ENCODE results near the gene EFCAB5. TPM values are rescaled to one million over a fixed set of nuclear protein-coding genes. Genes with fewer than 3 reads are reported as not detected.
A peak's percentile ranks its signal among the peaks of the same experiment; 100 is the strongest.
"Not testable (repeated sequence)": the region's sequence is repeated elsewhere in the genome, so short reads cannot be mapped to it uniquely, and the experiment has no call there.

EFCAB5 gene
- total RNA-seq, 1 experiment from 2014 or later = 0.07 TPM

- Histone ChIP-seq H3K4me3 (ENCODE audit: low read length) (no peak overlapping the region), H3K79me2 (ENCODE audit: low read length) (no peaks in the 10 kb centered on the region), H3K36me3 (ENCODE audit: insufficient read depth, low read length) (no peaks in the 10 kb centered on the region), H3K4me2 (ENCODE audit: low read depth, low read length, poor library complexity, severe bottlenecking) (no peak overlapping the region), H3K9me3 (ENCODE audit: low read length) (no peaks in the 10 kb centered on the region), H3K9me2 (replicated peaks; ENCODE audit: insufficient read depth, low read length) (no peaks in the 10 kb centered on the region), H3K27me3 (ENCODE audit: low read length) (no peaks in the 10 kb centered on the region), H2AFZ (ENCODE audit: low read length) (no peak overlapping the region), H3K9ac (ENCODE audit: low read length) (no peak overlapping the region), H4K20me1 (ENCODE audit: insufficient read depth, low read depth, low read length) (no peaks in the 10 kb centered on the region), H3K4me1 (ENCODE audit: low read length) (peaks cover 4% of the 10 kb centered on the region), H3K27ac (ENCODE audit: low read length) (no peak overlapping the region)
- no peak for DNase-seq
Observed at GRCh38 chr17:30035369-30035768, 93.9 kb downstream of the EFCAB5 start.

- not testable (repeated sequence) for H3K79me2 ChIP-seq (ENCODE audit: low read length); H4K20me1 ChIP-seq (ENCODE audit: insufficient read depth, low read depth, low read length); DNase-seq; H3K4me1 ChIP-seq (ENCODE audit: low read length); H2AFZ ChIP-seq (ENCODE audit: low read length); H3K9me2 ChIP-seq (replicated peaks; ENCODE audit: insufficient read depth, low read length); H3K9ac ChIP-seq (ENCODE audit: low read length); H3K36me3 ChIP-seq (ENCODE audit: insufficient read depth, low read length); H3K27ac ChIP-seq (ENCODE audit: low read length); H3K4me3 ChIP-seq (ENCODE audit: low read length); H3K9me3 ChIP-seq (ENCODE audit: low read length); H3K27me3 ChIP-seq (ENCODE audit: low read length)
- H3K4me2 ChIP-seq (ENCODE audit: low read depth, low read length, poor library complexity, severe bottlenecking) = peak overlapping the region; percentile 15
Observed at GRCh38 chr17:30040719-30041518, 99.5 kb downstream of the EFCAB5 start.

- H3K4me2 ChIP-seq (ENCODE audit: low read depth, low read length, poor library complexity, severe bottlenecking) = no peak overlapping the region
- no peaks in the 10 kb centered on the region for H4K20me1 ChIP-seq (ENCODE audit: insufficient read depth, low read depth, low read length)
- no peaks in the 10 kb centered on the region for H3K9me2 ChIP-seq (replicated peaks; ENCODE audit: insufficient read depth, low read length)
Observed at GRCh38 chr17:30041551-30041950, 100.1 kb downstream of the EFCAB5 start.

GRCh38 chr17:30062372-30062771 is 120.9 kb downstream of the EFCAB5 start:
- Histone ChIP-seq H3K4me2 (ENCODE audit: low read depth, low read length, poor library complexity, severe bottlenecking) (no peak overlapping the region), H3K36me3 (ENCODE audit: insufficient read depth, low read length) (no peaks in the 10 kb centered on the region), H3K9me2 (replicated peaks; ENCODE audit: insufficient read depth, low read length) (no peaks in the 10 kb centered on the region), H3K4me3 (ENCODE audit: low read length) (no peak overlapping the region), H3K27me3 (ENCODE audit: low read length) (0 out of 2 replicates have a peak, but pooled peaks cover 3% of the 10 kb centered on the region), H2AFZ (ENCODE audit: low read length) (no peak overlapping the region), H4K20me1 (ENCODE audit: insufficient read depth, low read depth, low read length) (no peaks in the 10 kb centered on the region), H3K27ac (ENCODE audit: low read length) (no peak overlapping the region), H3K79me2 (ENCODE audit: low read length) (no peaks in the 10 kb centered on the region), H3K4me1 (ENCODE audit: low read length) (no peaks in the 10 kb centered on the region), H3K9ac (ENCODE audit: low read length) (no peak overlapping the region), H3K9me3 (ENCODE audit: low read length) (peaks cover 12% of the 10 kb centered on the region)
- DNase-seq = no peak

More at GRCh38 chr17:30041551-30041950, 100.1 kb downstream of the EFCAB5 start:
- no peak overlapping the region for H3K9ac ChIP-seq (ENCODE audit: low read length)
- H3K9me3 ChIP-seq (ENCODE audit: low read length) = no peaks in the 10 kb centered on the region
- H2AFZ ChIP-seq (ENCODE audit: low read length) = no peak overlapping the region
- H3K27me3 ChIP-seq (ENCODE audit: low read length) = no peaks in the 10 kb centered on the region
- no peaks in the 10 kb centered on the region for H3K36me3 ChIP-seq (ENCODE audit: insufficient read depth, low read length)
- H3K79me2 ChIP-seq (ENCODE audit: low read length) = no peaks in the 10 kb centered on the region
- no peak for DNase-seq
- no peak overlapping the region for H3K4me3 ChIP-seq (ENCODE audit: low read length)
- H3K27ac ChIP-seq (ENCODE audit: low read length) = no peak overlapping the region
- H3K4me1 ChIP-seq (ENCODE audit: low read length) = peaks cover 9% of the 10 kb centered on the region

GRCh38 chr17:30064738-30065137 is 123.3 kb downstream of the EFCAB5 start:
- Histone ChIP-seq H3K4me2 (ENCODE audit: low read depth, low read length, poor library complexity, severe bottlenecking) (no peak overlapping the region), H3K9me3 (ENCODE audit: low read length) (peaks cover 12% of the 10 kb centered on the region), H3K36me3 (ENCODE audit: insufficient read depth, low read length) (no peaks in the 10 kb centered on the region), H3K27ac (ENCODE audit: low read length) (no peak overlapping the region), H2AFZ (ENCODE audit: low read length) (no peak overlapping the region), H3K9ac (ENCODE audit: low read length) (no peak overlapping the region), H3K27me3 (ENCODE audit: low read length) (0 out of 2 replicates have a peak, but pooled peaks cover 3% of the 10 kb centered on the region), H4K20me1 (ENCODE audit: insufficient read depth, low read depth, low read length) (no peaks in the 10 kb centered on the region), H3K79me2 (ENCODE audit: low read length) (no peaks in the 10 kb centered on the region), H3K4me3 (ENCODE audit: low read length) (no peak overlapping the region), H3K4me1 (ENCODE audit: low read length) (no peaks in the 10 kb centered on the region), H3K9me2 (replicated peaks; ENCODE audit: insufficient read depth, low read length) (no peaks in the 10 kb centered on the region)
- no peak for DNase-seq

- Histone ChIP-seq H2AFZ (ENCODE audit: low read length) (no peak overlapping the region), H3K4me2 (ENCODE audit: low read depth, low read length, poor library complexity, severe bottlenecking) (no peak overlapping the region), H3K9ac (ENCODE audit: low read length) (no peak overlapping the region), H3K4me1 (ENCODE audit: low read length) (no peaks in the 10 kb centered on the region), H3K27me3 (ENCODE audit: low read length) (0 out of 2 replicates have a peak, but pooled peaks cover 3% of the 10 kb centered on the region), H3K4me3 (ENCODE audit: low read length) (no peak overlapping the region), H3K27ac (ENCODE audit: low read length) (no peak overlapping the region), H4K20me1 (ENCODE audit: insufficient read depth, low read depth, low read length) (no peaks in the 10 kb centered on the region), H3K9me3 (ENCODE audit: low read length) (peaks cover 11% of the 10 kb centered on the region), H3K79me2 (ENCODE audit: low read length) (no peaks in the 10 kb centered on the region), H3K9me2 (replicated peaks; ENCODE audit: insufficient read depth, low read length) (no peaks in the 10 kb centered on the region), H3K36me3 (ENCODE audit: insufficient read depth, low read length) (no peaks in the 10 kb centered on the region)
- DNase-seq = no peak
Observed at GRCh38 chr17:30068465-30068864, 127.0 kb downstream of the EFCAB5 start.

- Histone ChIP-seq H3K36me3 (ENCODE audit: insufficient read depth, low read length) (no peaks in the 10 kb centered on the region), H3K79me2 (ENCODE audit: low read length) (no peaks in the 10 kb centered on the region), H3K4me3 (ENCODE audit: low read length) (no peak overlapping the region), H3K27ac (ENCODE audit: low read length) (no peak overlapping the region), H3K27me3 (ENCODE audit: low read length) (no peaks in the 10 kb centered on the region), H3K9ac (ENCODE audit: low read length) (no peak overlapping the region), H3K9me3 (ENCODE audit: low read length) (no peaks in the 10 kb centered on the region), H4K20me1 (ENCODE audit: insufficient read depth, low read depth, low read length) (no peaks in the 10 kb centered on the region), H3K4me2 (ENCODE audit: low read depth, low read length, poor library complexity, severe bottlenecking) (no peak overlapping the region), H3K4me1 (ENCODE audit: low read length) (no peaks in the 10 kb centered on the region), H2AFZ (ENCODE audit: low read length) (no peak overlapping the region), H3K9me2 (replicated peaks; ENCODE audit: insufficient read depth, low read length) (no peaks in the 10 kb centered on the region)
- DNase-seq = no peak
Observed at GRCh38 chr17:30074254-30074653, 132.8 kb downstream of the EFCAB5 start.

- no peaks in the 10 kb centered on the region for H3K4me1 ChIP-seq (ENCODE audit: low read length)
- no peaks in the 10 kb centered on the region for H3K9me2 ChIP-seq (replicated peaks; ENCODE audit: insufficient read depth, low read length)
- H3K27me3 ChIP-seq (ENCODE audit: low read length) = no peaks in the 10 kb centered on the region
- H3K4me3 ChIP-seq (ENCODE audit: low read length) = no peak overlapping the region
- no peaks in the 10 kb centered on the region for H3K36me3 ChIP-seq (ENCODE audit: insufficient read depth, low read length)
- no peaks in the 10 kb centered on the region for H3K9me3 ChIP-seq (ENCODE audit: low read length)
- H3K27ac ChIP-seq (ENCODE audit: low read length) = no peak overlapping the region
- H3K79me2 ChIP-seq (ENCODE audit: low read length) = no peaks in the 10 kb centered on the region
- H4K20me1 ChIP-seq (ENCODE audit: insufficient read depth, low read depth, low read length) = no peaks in the 10 kb centered on the region
- no peak for DNase-seq
- no peak overlapping the region for H2AFZ ChIP-seq (ENCODE audit: low read length)
- H3K4me2 ChIP-seq (ENCODE audit: low read depth, low read length, poor library complexity, severe bottlenecking) = no peak overlapping the region
- H3K9ac ChIP-seq (ENCODE audit: low read length) = no peak overlapping the region
Observed at GRCh38 chr17:30074730-30075129, 133.3 kb downstream of the EFCAB5 start.
